Gastrocnemius medialis (tissue), 4 donors: Measurements from ENCODE around the gene CD300E.

Experiments
- CTCF ChIP-seq, 5 experiments: fragments of 450-650 bp in 3 of 5; fragments of 200-600 bp in 2 of 5; sonication (generic) in 2 of 5; IDR thresholded peaks in 4 of 5; conservative IDR thresholded peaks in 1 of 5; 1 replicate in 4 of 5; 2 replicates in 1 of 5; pipeline ENCODE4 v1.5.1; 2016 to 2019; ENCODE audit warnings: antibody characterized with exemption in 5 of 5, mild to moderate bottlenecking in 3 of 5, moderate library complexity in 3 of 5
- POLR2A ChIP-seq, 2 donors: fragments of 450-650 bp; IDR thresholded peaks; one replicate each; pipeline ENCODE4 v1.6.1; 2017; ENCODE audit warnings: antibody characterized with exemption in 2 of 2, mild to moderate bottlenecking in 2 of 2, moderate library complexity in 2 of 2

DNA sequence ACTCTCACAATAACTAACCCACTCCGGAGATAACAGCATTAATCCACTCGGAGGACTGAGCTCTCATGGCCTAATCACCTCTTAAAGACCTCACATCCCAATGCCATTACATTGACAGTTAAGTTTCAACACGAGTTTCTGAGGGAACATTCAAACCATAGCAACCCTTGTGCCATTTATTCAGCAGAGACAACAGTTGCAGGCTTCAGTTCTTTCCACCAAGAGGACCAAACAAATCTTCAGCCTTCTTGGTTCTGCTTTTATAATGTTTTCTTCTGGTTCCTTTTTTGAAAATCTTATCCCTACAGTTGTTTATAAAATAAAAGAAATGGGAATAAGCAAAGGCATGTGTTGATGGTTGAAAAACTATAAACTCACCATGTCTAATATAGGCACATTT, 2.1 kb upstream of the CD300E start:
- TF ChIP-seq CTCF (IDR thresholded peaks at IDR 0.05 in 4 of 5, conservative IDR thresholded peaks at IDR 0.05 in 1 of 5) (no peak), POLR2A (IDR thresholded peaks at IDR 0.05) (no peak)
